Measurements from ENCODE around the gene GNB1. TPM values are rescaled to one million over a fixed set of nuclear protein-coding genes. Genes with fewer than 3 reads are reported as not detected.

The GNB1 gene
- total and polyA plus RNA-seq, 9 of the 15 experiments (the other 6 are each of a cell fraction or from before 2014, with no cell fraction given), result 34.3 to 388 (median 114) TPM

DNA sequence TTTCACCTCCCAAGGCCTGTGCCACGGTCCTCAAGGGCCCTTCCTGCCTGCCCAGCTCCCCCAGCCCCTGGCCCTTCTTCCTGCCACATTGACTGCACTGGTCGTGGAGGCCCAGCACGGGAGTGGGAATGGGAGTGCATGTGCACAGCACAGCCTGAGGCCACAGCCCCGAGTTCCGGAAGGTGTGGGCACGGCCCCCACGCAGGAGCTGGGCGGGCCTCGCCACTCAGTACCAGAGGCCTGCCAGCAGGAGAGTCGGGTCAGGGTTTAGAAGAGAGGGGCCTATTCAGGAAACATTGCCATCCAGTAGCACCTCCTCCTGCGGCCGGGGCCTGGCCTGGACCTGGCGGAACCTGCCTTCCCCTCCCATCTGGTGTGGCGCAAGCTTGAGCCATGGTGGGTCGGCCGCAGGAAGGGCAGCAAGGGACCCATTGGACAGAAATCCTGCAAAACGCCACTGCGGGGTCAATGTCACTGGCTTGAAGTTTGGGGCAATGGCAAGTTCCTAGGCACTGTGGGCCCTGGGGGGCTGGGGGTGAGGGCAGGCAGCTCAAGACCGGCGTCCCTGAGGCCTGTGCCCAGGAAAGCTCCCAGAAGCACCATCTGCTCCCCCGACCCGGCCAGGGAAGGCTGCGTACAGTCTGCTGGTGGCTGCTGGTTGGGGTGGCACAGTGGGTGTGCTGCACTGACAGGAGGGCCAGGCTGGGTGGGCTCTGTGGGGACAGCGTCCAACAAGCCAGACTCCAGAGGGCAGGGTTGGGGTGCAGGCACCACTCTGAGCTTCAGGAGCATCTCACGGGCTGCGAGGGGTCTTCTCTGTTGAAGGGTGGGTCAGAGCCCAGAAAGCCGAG, 29.9 kb upstream of the GNB1 start:
- no peak overlapping the region for H3K4me3 ChIP-seq
- intact Hi-C loops (cut with micrococcal nuclease), result no loop called here
- no peak overlapping the region for H2AFZ ChIP-seq (ENCODE audit: low read depth, low read length)
- peaks cover 8% of the 10 kb centered on the region for H4K20me1 ChIP-seq (replicated peaks; ENCODE audit: control insufficient read depth, insufficient read depth, low read length)
- H3K4me2 ChIP-seq (ENCODE audit: insufficient read depth, low read length), result no peak overlapping the region
- no peak overlapping the region for H3K27ac ChIP-seq (ENCODE audit: extremely low read depth, low read depth, low read length)
- H3K9me3 ChIP-seq (replicated peaks; ENCODE audit: control insufficient read depth, insufficient read depth, low read depth, low read length), result no peaks in the 10 kb centered on the region
- POLR2A ChIA-PET, result interaction anchor here (0.6 kb wide), 2 partner anchors 22 to 108 kb away, joined by 3 read pairs; no protein-coding TSS in a partner anchor
- TF ChIP-seq ILF3 (IDR thresholded peaks at IDR 0.05; ENCODE audit: borderline replicate concordance), result no peak
- peak; percentile 38; the same call in 1 of the 2 replicates for TF ChIP-seq ZC3H4 (CRISPR knock-in tag; IDR thresholded peaks at IDR 0.05; ENCODE audit: borderline replicate concordance)
- CTCF ChIA-PET (ENCODE audit: low intra/inter-chr PET ratio), result no interaction called here
- no peaks in the 10 kb centered on the region for H3K79me2 ChIP-seq (ENCODE audit: control insufficient read depth, insufficient read depth, low read length)
- no TSS peak for BruUV-seq (replicated peaks)
- H3K4me1 ChIP-seq (replicated peaks in 1 of 2; ENCODE audit: control insufficient read depth in 2 of 2, insufficient read depth in 2 of 2, low read length in 2 of 2), result peaks cover 9 to 89% of the 10 kb centered on the region in 2 experiments; a peak in 4 of 5 replicates
- no peak for ATAC-seq
- peak overlapping the region in 1 of 2 experiments; percentile 91; a peak in 1 of 4 replicates for H3K9ac ChIP-seq (ENCODE audit: insufficient read depth in 1 of 2, low read depth in 2 of 2, low read length in 2 of 2)
- in situ Hi-C loops (cut with MboI), result no loop called here
- H3K36me3 ChIP-seq (ENCODE audit: control insufficient read depth, insufficient read depth, low read length), result no peaks in the 10 kb centered on the region
- H3K27me3 ChIP-seq (ENCODE audit: control insufficient read depth in 2 of 2, insufficient read depth in 2 of 2, low read length in 2 of 2), result peaks cover 9 to 25% of the 10 kb centered on the region in 2 experiments; a peak in 4 of 5 replicates
- no peak for DNase-seq (ENCODE audit: extremely low read depth in 1 of 4, low spot score in 3 of 4)
- H3K9me1 ChIP-seq (ENCODE audit: control insufficient read depth, insufficient read depth, low read length), result no peaks in the 10 kb centered on the region
- FAIRE-seq, result no peak
- WGBS (ENCODE audit: insufficient coverage, low coverage, missing lambda C conversion rate), result 51% methylated on average over 27 of the region's 27 CpGs

GRCh38 chr1:1920057-1920607, 29.2 kb upstream of the GNB1 start:
- H3K9ac ChIP-seq (ENCODE audit: insufficient read depth in 1 of 2, low read depth in 2 of 2, low read length in 2 of 2), result peak overlapping the region in 1 of 2 experiments; percentile 91; a peak in 2 of 4 replicates
- H2AFZ ChIP-seq (ENCODE audit: low read depth, low read length), result peak overlapping the region; percentile 93
- H3K79me2 ChIP-seq (ENCODE audit: control insufficient read depth, insufficient read depth, low read length), result no peaks in the 10 kb centered on the region
- in situ Hi-C loops (cut with MboI) (no loop called here), intact Hi-C loops (cut with micrococcal nuclease) (no loop called here)
- H3K27me3 ChIP-seq (ENCODE audit: control insufficient read depth in 2 of 2, insufficient read depth in 2 of 2, low read length in 2 of 2), result peaks cover 6 to 18% of the 10 kb centered on the region in 2 experiments; a peak in 4 of 5 replicates
- ChIA-PET POLR2A (interaction anchor here (0.6 kb wide), 1 partner anchor 23 kb away, joined by 3 read pairs; no protein-coding TSS in a partner anchor), CTCF (ENCODE audit: low intra/inter-chr PET ratio) (no interaction called here)
- no peaks in the 10 kb centered on the region for H3K36me3 ChIP-seq (ENCODE audit: control insufficient read depth, insufficient read depth, low read length)
- FAIRE-seq (no peak), DNase-seq (ENCODE audit: extremely low read depth in 1 of 4, low spot score in 3 of 4) (no peak), ATAC-seq (no peak)
- 36% methylated on average over 6 of the region's 6 CpGs for WGBS (ENCODE audit: insufficient coverage, low coverage, missing lambda C conversion rate)
- peaks cover 8% of the 10 kb centered on the region for H4K20me1 ChIP-seq (replicated peaks; ENCODE audit: control insufficient read depth, insufficient read depth, low read length)
- no peaks in the 10 kb centered on the region for H3K9me3 ChIP-seq (replicated peaks; ENCODE audit: control insufficient read depth, insufficient read depth, low read depth, low read length)
- no peaks in the 10 kb centered on the region for H3K9me1 ChIP-seq (ENCODE audit: control insufficient read depth, insufficient read depth, low read length)
- H3K4me2 ChIP-seq (ENCODE audit: insufficient read depth, low read length), result peak overlapping the region; percentile 78
- peaks cover 9 to 89% of the 10 kb centered on the region in 2 experiments; a peak in 4 of 5 replicates for H3K4me1 ChIP-seq (replicated peaks in 1 of 2; ENCODE audit: control insufficient read depth in 2 of 2, insufficient read depth in 2 of 2, low read length in 2 of 2)
- no peak overlapping the region for H3K27ac ChIP-seq (ENCODE audit: extremely low read depth, low read depth, low read length)
- H3K4me3 ChIP-seq, result no peak overlapping the region
- no TSS peak for BruUV-seq (replicated peaks)
- TF ChIP-seq PCBP2 (IDR thresholded peaks at IDR 0.05; ENCODE audit: low read depth, low read length, poor library complexity, severe bottlenecking), result no peak
- no peak for TF ChIP-seq SAFB2 (IDR thresholded peaks at IDR 0.05; ENCODE audit: borderline replicate concordance, low read depth, low read length, severe bottlenecking)
- no peak for TF ChIP-seq MBD2 (IDR thresholded peaks at IDR 0.05; ENCODE audit: borderline replicate concordance, low read depth)
- TF ChIP-seq DEAF1 (CRISPR knock-in tag; IDR thresholded peaks at IDR 0.05), result no peak
- no peak for TF ChIP-seq ZNF584 (CRISPR knock-in tag; IDR thresholded peaks at IDR 0.05; ENCODE audit: low read depth)
- TF ChIP-seq THRAP3 (IDR thresholded peaks at IDR 0.05; ENCODE audit: borderline replicate concordance), result no peak
- no peak for TF ChIP-seq ZNF395 (CRISPR knock-in tag; IDR thresholded peaks at IDR 0.05)
- TF ChIP-seq XRCC5 (IDR thresholded peaks at IDR 0.05; ENCODE audit: low read depth, low read length), result no peak
